ENCODE data around the gene RAG2.
"Not testable (repeated sequence)": the region's sequence is repeated elsewhere in the genome, so short reads cannot be mapped to it uniquely, and the experiment has no call there.

RAG2 gene

DNA sequence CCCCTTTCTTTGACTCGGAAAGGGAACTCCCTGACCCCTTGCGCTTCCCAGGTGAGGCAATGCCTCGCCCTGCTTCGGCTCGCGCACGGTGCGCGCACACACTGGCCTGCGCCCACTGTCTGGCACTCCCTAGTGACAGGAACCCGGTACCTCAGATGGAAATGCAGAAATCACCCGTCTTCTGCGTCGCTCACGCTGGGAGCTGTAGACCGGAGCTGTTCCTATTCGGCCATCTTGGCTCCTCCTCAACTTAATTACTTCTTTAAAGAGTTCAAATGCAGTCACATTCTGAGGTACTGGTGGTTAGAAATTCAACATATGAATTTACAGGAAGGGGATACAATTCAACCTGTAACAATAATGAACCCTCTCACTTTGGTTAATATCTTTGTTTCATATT lies 40.6 kb downstream of the RAG2 start:
- in situ Hi-C loops (cut with MboI; ENCODE audit: low sequenced_read_pairs), result not testable (repeated sequence)

DNA sequence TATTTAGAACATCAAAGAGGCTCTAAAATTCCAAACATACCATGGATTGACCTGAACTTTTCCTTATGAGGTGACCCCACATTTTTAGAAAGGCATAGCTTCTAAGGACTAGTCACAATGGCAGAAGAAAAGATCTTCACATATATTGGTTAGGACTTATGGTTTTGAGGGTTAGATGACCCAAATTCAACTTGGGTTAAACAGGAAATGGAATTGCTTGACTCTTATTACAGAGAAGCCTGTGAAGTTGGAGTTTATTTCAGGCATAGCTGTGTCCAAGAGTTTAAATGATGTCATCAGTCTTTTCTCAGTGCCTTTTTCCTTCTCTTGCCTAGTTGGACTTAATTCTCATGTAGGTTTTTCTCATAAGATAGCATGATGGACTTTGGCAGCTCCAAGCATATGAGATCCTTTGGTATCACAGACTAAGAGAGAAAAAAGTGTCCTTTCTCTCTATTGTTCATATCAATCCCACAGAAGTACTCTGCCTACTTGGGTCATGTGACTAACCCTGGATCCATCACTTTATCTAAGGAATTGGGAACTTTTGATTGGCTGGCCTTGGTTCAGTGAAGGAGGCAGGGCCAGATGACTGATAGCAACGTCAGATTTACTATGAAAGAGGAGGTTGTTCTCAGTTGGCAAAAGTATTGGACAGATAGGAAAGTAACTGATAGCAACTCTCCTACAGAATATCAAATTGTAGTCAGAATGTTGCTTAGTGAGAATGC lies 47.5 kb downstream of the RAG2 start:
- in situ Hi-C loops (cut with MboI; ENCODE audit: low sequenced_read_pairs), result no loop called here
